Lung (tissue), 12 donors: ENCODE measurements around the gene ITPK1. TPM values are rescaled to one million over a fixed set of nuclear protein-coding genes. Genes with fewer than 3 reads are reported as not detected.

Experiments used
- ATAC-seq: fragments of 200-7000 bp; cut with Tn5 transposase; one replicate; pipeline ENCODE4 v1.9.1; 2020; ENCODE audit warnings: moderate number of reproducible peaks; ENCODE audit not compliant: insufficient read depth, low FRiP score
- DNase-seq, 3 donors: peaks; one replicate each; pipeline ENCODE4 v3.0.0-alpha.2; 2013 to 2017
- H3K27ac ChIP-seq, 2 donors: one replicate each; pipeline ENCODE4 v1.5.1; 2013; ENCODE audit warnings: mild to moderate bottlenecking in 2 of 2, moderate library complexity in 2 of 2, control low read depth in 1 of 2, inconsistent platforms in 1 of 2, low read depth in 1 of 2, low read length in 1 of 2
- H3K27me3 ChIP-seq, 3 donors: one replicate each; pipeline ENCODE4 v1.5.1; 2013; ENCODE audit warnings: low read length in 2 of 3; ENCODE audit not compliant: control insufficient read depth in 3 of 3, insufficient read depth in 3 of 3
- H3K36me3 ChIP-seq, 4 donors: one replicate each; pipeline ENCODE4 v1.5.1; 2013; ENCODE audit warnings: low read length in 4 of 4, mild to moderate bottlenecking in 1 of 4, moderate library complexity in 1 of 4; ENCODE audit not compliant: control insufficient read depth in 4 of 4, insufficient read depth in 4 of 4
- H3K4me1 ChIP-seq, 5 donors: one replicate each; pipeline ENCODE4 v1.5.1; 2013; ENCODE audit warnings: low read length in 5 of 5, mild to moderate bottlenecking in 2 of 5, moderate library complexity in 1 of 5; ENCODE audit not compliant: control insufficient read depth in 5 of 5, insufficient read depth in 5 of 5
- H3K4me3 ChIP-seq: one replicate; pipeline ENCODE4 v1.5.1; 2013; ENCODE audit warnings: mild to moderate bottlenecking, control low read depth, moderate library complexity
- H3K9ac ChIP-seq, 2 donors: one replicate each; pipeline ENCODE4 v1.5.1; 2013; ENCODE audit warnings: low read length in 2 of 2, control low read depth in 1 of 2; ENCODE audit not compliant: insufficient read depth in 1 of 2
- H3K9me3 ChIP-seq, 4 donors: one replicate each; pipeline ENCODE4 v1.5.1; 2013; ENCODE audit warnings: low read length in 3 of 4, mild to moderate bottlenecking in 1 of 4, moderate library complexity in 1 of 4; ENCODE audit not compliant: control insufficient read depth in 4 of 4, insufficient read depth in 3 of 4
- CTCF ChIP-seq: IDR thresholded peaks from 2 replicates; pipeline ENCODE4 v1.5.1; 2012; ENCODE audit warnings: mild to moderate bottlenecking; ENCODE audit errors: control extremely low read depth, extremely low read depth
- WGBS, 2 donors: extraction: QIAGEN DNeasy Blood & Tissue Kit; methylation state at CpG; one replicate each; pipeline ENCODE4 v1.1.7; 2013; 5-methylcytosine and 5-hydroxymethylcytosine counted together
- polyA plus RNA-seq, 2 donors: library from polyadenylated mRNA; stranded (reverse); fragments of 200-250 nt; gene quantifications; one replicate each; pipeline ENCODE4 v1.2.1, GENCODE V29; 2013
- total RNA-seq, 2 donors: library from RNA; depleted of rRNA in 1 of 2; stranded (reverse); fragments of >200 nt in 1 of 2; gene quantifications; one replicate each; pipeline ENCODE4 v1.2.1, GENCODE V29; 2014 to 2021
- donor health status: control.
- donor health status: control.
- donor health status: Bipolar disorder and iron deficiency.
- donor health status: healthy.
- donor health status: DM: yes; HTN: yes; CAD: no.

ITPK1 gene
- total and polyA plus RNA-seq, 4 donors = 17.5 to 99.4 (median 45.3) TPM

DNA sequence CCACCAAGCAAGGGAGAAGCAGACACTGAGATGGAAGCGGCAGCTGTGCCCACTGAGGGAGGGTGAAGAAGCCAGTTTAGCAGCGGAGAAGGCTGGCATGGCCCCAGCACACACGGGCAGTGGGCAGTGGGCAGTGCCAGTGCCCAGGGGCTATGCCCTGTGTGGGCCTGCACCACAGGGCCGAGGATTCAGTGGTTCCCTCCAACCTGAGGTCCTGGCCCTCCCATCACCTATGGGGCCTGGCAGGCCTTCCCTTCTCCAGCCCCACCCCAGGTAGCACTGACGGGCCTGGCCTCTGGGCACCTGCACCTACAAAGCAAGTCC lies 81.1 kb downstream of the ITPK1 start:
- Histone ChIP-seq H3K27me3 (no peaks in the 10 kb centered on the region), H3K4me3 (no peak overlapping the region), H3K27ac (no peak overlapping the region), H3K9ac (no peak overlapping the region), H3K36me3 (no peaks in the 10 kb centered on the region), H3K9me3 (no peaks in the 10 kb centered on the region), H3K4me1 (peaks cover 0 to 32% (median 14%) of the 10 kb centered on the region in 5 donors)
- TF ChIP-seq CTCF = no peak
- DNase-seq = no peak
- WGBS, 2 donors = 94 to 95% methylated on average over 4 to 5 of the region's 5 CpGs
- no peak for ATAC-seq

GRCh38 chr14:93033983-93034670 lies 81.6 kb downstream of the ITPK1 start:
- Histone ChIP-seq H3K4me1 (peaks cover 0 to 31% (median 14%) of the 10 kb centered on the region in 5 donors), H3K36me3 (no peaks in the 10 kb centered on the region), H3K4me3 (no peak overlapping the region), H3K27me3 (no peaks in the 10 kb centered on the region), H3K9me3 (no peaks in the 10 kb centered on the region), H3K9ac (no peak overlapping the region), H3K27ac (no peak overlapping the region)
- no peak for TF ChIP-seq CTCF
- DNase-seq (no peak), ATAC-seq (no peak)
- 56 to 73% methylated on average over 7 of the region's 7 CpGs for WGBS, 2 donors

- Histone ChIP-seq H3K9me3 (no peaks in the 10 kb centered on the region), H3K27ac (no peak overlapping the region), H3K4me1 (peaks cover 0 to 31% (median 14%) of the 10 kb centered on the region in 5 donors), H3K27me3 (no peaks in the 10 kb centered on the region), H3K36me3 (no peaks in the 10 kb centered on the region), H3K4me3 (no peak overlapping the region), H3K9ac (no peak overlapping the region)
- 73 to 83% methylated on average over 6 of the region's 6 CpGs for WGBS, 2 donors
- no peak for ATAC-seq
- no peak for TF ChIP-seq CTCF
- DNase-seq = no peak
Observed at GRCh38 chr14:93033084-93033982, 82.4 kb downstream of the ITPK1 start.
